ENCODE measurements around the gene CHMP3.
"Not testable (repeated sequence)": the region's sequence is repeated elsewhere in the genome, so short reads cannot be mapped to it uniquely, and the experiment has no call there.

The CHMP3 gene

DNA sequence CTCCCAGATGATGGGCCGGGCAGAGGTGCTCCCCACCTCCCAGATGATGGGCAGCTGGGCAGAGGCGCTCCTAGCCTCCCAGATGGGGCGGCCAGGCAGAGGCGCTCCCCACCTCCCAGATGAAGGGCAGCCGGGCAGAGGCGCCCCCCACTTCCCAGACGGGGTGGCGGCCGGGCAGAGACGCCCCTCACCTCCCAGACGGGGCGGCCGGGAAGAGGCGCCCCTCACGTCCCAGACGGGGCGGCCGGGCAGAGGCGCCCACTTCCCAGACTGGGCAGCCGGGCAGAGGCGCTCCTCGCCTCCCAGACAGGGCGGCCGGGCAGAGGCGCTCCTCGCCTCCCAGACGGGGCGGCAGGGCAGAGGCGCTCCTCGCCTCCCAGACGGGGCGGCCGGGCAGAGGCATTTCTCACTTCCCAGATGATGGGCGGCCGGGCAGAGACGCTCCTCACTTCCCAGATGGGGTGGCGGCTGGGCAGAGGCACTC is 14.3 kb downstream of the CHMP3 start:
- not testable (repeated sequence) for DNase-seq

DNA sequence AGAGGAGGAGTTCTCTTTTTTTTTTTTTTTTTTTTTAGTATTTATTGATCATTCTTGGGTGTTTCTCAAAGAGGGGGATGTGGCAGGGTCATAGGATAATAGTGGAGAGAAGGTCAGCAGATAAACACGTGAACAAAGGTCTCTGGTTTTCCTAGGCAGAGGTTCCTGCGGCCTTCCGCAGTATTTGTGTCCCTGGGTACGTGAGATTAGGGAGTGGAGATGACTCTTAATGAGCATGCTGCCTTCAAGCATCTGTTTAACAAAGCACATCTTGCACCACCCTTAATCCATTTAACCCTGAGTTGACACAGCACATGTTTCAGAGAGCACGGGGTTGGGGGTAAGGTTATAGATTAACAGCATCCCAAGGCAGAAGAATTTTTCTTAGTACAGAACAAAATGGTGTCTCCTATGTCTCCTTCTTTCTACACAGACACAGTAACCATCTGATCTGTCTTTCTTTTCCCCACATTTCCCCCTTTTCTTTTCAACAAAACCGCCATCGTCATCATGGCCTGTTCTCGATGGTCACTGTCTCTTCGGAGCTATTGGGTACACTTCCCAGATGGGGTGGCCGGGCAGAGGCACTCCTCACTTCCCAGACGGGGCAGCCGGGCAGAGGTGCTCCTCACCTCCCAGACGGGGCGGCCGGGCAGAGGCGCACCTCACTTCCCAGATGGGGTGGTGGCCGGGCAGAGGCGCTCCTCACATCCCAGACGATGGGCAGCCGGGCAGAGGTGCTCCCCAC is 14.9 kb downstream of the CHMP3 start:
- DNase-seq: not testable (repeated sequence)

DNA sequence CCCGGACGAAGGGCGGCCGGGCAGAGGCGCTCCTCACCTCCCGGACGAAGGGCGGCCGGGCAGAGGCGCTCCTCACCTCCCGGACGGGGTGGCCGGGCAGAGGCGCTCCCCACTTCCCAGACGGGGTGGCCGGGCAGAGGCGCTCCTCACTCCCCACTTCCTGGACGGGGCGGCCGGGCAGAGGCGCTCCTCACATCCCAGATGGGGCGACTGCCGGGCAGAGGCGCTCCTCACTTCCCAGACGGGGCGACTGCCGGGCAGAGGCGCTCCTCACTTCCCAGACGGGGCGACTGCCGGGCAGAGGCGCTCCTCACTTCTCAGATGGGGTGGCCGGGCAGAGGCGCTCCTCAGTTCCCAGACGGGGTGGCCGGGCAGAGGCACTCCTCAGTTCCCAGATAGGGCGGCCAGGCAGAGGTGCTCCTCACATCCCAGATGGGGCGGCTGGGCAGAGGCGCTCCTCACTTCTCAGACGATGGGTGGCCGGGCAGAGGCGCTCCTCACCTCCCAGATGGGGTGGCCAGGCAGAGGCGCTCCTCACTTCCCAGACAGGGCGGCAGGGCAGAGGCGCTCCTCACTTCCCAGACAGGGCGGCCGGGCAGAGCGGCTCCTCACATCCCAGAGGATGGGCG is 17.8 kb downstream of the CHMP3 start:
- DNase-seq: not testable (repeated sequence)

DNA sequence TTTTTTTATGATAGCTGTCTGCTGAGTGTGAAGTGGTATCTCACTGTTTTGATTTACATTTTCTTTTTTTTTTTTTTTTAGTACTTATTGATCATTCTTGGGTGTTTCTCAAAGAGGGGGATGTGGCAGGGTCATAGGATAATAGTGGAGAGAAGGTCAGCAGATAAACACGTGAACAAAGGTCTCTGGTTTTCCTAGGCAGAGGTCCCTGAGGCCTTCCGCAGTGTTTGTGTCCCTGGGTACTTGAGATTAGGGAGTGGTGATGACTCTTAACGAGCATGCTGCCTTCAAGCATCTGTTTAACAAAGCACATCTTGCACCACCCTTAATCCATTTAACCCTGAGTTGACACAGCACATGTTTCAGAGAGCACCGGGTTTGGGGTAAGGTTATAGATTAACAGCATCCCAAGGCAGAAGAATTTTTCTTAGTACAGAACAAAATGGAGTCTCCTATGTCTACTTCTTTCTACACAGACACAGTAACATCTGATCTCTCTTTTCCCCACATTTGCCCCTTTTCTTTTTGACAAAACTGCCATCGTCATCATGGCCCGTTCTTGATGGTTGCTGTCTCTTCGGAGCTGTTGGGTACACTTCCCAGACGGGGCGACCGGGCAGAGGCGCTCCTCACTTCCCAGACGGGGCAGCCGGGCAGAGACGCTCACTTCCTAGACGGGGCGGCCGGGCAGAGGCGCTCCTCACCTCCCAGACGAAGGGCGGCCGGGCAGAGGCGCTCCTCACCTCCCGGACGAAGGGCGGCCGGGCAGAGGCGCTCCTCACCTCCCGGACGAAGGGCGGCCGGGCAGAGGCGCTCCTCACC is 18.8 kb downstream of the CHMP3 start:
- DNase-seq: not testable (repeated sequence)

DNA sequence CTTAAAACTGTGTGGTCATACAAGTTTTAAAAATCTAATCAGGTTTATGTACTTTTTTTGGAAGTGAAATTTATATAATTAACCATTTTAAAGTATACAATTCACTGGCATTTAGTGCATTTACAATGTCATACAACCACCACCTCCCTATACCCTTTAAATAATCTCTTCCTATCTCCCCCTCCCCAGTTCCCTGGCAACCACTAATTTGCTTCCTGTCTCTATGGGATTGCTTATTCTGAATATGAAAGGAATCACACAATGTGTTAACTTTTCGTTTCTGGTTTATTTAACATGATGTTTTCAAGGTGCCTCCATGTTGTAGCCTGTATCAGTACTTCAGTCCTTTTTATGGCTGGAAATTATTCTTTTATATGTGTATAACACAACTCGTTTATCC is 19.4 kb downstream of the CHMP3 start:
- no peak for DNase-seq

DNA sequence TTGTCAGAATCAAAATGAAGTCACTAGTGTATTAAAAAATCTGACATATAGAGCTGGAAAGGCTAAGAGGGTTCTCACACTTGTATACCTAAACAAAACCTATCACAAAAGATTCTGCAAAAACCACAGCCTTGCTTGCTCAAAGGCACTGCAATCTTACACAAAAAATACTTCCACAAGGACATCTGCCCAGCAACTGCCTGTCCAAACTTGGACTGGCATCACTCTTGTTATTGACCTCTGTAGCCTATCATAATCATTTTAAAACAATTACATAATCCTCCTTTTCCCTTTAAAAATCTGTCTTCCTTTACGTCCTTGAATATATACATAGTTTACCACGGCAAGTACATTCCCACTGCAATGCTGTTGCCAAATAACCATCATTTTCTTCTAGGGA is 19.9 kb downstream of the CHMP3 start:
- no peak for DNase-seq

DNA sequence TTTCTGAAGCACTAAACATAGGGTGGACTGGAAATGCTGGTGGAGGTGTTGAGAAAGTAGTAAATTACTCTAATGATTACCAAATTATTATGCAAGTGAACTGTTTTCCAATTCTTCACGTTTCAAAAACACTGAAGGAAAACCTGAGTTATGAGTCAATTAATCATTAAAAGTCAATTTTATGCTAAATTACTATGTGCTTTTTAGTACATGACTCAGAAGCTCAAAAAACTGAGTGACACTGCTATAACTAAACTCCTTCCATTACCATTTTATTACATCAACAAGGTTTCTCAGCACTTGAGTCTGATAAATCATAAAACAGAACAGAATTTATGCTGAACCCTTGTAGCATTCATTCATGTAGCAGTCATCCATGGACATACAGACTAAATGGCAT is 20.4 kb downstream of the CHMP3 start:
- no peak for DNase-seq

DNA sequence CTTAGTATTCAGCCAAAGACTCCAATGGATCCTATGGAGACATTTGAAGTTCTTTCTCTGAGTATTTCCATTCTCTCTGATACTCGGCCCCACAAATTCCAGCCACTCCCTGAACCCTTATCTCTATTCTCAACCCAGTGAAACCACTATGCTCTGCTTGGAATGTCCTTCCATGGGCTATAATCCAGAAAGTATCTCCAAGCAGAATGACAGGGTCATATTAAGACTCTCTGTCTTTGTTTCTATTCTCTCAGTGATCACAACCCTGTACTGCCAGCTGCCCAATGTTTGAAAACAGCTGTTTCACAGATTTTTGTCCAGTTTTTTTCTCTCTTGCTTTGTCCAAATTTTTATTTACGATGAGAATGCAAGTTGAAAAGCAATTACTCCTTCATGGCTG is 21.9 kb downstream of the CHMP3 start:
- no peak for DNase-seq

DNA sequence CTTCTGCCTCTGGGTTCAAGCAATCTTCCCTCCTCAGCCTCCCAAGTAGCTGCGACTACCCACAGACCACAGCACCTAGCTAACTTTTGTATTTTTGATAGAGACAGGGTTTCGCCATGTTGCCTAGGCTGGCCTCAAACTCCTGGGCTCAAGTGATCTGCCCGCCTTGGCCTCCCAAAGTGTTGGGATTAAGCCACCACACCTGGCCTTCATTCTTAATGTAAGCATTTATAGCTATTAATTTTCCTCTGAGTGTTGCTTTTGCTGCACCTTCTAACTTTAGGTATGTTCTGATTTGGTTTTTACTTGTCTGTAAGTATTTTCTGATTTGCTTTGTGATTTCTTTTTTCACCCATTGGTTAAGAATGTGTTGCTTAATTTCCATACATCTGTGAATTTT is 29.7 kb downstream of the CHMP3 start:
- no peak for DNase-seq

DNA sequence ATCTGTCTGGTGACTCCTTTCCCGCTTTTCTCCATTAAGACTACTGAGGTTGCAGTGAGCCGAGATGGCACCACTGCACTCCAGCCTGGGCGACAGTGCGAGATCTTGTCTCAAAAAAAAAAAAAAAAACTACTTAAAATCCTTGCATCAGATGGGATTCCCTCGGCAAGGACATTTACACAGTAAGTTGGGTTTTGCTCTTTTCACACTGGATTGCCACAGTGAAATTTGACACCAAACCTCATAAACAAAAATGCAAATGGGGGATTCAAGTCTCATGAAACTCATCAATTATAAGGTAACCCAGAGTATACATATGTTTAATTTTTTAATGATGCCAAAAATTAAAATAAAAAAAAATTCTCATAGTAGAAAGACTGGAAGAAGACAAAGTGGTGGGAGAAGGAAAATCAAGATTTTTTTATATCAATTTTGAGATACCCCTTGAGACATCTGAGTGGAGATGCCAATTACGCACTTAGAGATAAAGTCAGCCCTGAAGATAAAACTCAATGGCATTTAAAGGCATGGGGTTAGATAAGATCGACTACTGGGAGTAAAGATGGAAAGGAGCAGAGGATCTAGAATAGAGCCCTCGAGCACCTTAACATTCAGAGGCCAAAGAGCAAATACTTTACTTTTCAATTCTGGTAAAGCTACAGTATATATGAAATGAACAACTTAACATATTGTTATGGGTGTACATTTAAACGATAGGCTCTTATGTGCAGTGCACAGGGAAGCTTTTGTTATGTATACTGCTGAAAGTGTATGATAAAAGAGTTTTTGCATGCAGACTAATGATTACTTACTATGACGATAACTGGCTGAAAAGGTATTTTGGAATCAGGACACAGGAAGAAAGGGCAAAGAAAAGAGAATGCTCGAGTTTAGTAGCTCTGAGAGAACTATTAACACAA is 37.6 kb downstream of the CHMP3 start:
- DNase-seq: no peak

DNA sequence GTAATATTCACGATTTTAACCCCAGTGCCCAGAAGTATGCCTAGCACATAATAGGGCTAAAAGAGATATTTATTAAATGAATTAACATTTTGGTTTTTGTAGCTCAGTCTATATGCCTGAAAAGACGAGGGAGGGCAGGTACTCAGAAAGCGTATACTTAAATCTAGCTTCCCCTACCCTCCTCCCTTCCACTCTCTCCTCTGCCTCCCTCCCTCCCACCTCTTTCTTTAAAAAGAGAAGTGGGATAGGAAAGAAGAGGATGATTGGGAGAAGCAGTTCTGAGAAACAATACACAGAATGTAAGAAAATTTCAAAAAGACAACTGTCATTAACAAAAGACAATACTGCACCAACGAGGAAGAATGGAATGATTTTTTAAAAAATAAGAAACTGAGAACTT is 39.8 kb downstream of the CHMP3 start:
- no peak for DNase-seq

DNA sequence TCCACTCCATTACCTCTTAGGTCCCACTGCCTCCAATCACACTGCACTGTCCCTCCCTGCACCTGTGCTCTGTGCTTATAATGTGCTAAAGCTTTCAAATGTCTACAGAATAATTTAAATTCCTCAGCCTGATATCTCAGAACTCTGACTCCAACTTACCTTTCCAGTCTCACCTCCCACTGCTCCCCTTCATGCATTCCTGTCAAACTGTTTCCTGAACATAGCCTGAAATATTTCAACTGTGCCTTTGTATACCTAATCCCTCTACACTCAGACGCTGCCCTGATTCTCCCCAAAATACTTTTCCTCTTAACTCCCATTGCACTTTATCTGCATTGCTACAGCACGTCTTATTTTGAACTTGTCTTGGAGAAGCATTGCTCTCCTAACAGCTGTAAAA is 40.5 kb downstream of the CHMP3 start:
- no peak for DNase-seq

DNA sequence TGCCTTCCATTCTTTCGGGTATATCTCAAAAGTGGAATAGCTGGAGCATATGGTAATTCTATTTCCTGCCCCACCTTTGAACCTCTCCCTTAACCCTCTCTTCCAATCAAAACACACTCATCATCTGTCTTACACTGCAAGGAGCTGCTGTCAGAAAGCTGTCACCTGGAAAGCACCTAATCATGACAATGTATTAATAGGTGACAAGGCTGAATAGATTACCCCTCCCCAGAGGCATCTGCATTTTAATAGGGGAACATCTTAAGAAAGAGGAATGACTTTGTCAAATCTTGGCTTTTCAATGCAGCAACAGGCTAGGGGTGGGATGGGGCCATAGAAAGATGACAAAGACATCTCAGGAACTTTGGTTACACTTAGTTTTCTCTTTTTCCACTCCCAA is 41.3 kb downstream of the CHMP3 start:
- no peak for DNase-seq

DNA sequence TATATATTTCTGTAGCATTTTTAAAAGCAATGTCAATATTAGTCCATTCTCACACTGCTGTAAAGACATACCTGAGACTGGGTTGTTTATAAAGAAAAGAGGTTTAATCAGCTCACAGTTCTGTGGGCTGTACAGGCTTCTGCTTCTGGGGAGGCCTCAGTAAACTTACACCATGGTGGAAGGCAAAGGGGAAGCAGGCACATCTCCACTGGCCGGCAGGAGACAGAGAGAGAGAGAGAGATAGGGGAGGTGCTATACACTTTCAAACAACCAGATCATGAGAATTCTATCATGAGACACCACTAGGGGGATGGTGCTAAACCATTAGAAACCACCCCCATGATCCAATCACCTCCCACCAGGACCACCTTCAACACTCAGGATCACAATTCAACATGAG is 43.1 kb downstream of the CHMP3 start:
- DNase-seq: no peak

DNA sequence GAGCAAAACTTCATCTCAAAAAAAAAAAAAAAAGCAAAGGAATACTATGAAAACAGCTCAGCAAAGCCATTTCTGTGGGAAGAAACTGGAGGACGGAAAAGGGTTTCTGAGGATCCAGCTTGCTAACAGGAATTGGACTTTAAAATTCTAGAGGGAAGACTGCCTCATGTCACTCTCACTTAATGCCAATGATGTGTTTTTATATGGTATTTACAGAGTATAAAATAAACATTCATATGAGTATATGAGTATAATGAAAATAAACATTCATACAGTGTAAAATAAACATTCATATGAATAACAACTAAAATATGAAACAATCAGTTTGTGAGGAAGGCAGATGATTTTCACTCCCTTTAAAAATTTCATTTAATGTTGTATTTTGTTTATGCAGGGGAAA is 43.9 kb downstream of the CHMP3 start:
- DNase-seq: no peak

DNA sequence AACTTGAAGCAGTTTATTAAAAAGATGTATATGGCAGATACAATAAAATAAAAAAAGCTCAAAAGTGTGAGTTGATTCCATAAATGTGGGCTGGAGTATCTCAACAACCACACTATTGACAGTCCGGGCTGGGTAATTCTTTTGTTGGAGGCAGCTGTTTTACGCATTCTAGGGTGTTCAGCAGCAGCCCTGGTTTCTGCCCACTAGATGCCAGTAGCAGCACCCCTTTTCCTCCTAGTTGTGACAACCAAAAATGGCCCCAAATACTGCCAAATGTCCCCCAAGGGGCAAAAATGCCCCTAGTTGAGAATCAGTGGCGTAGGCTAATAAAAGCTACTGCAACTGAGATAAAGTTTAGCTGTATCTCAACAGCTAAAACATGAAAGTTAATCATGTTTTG is 44.8 kb downstream of the CHMP3 start:
- peak; percentile 9 for DNase-seq

DNA sequence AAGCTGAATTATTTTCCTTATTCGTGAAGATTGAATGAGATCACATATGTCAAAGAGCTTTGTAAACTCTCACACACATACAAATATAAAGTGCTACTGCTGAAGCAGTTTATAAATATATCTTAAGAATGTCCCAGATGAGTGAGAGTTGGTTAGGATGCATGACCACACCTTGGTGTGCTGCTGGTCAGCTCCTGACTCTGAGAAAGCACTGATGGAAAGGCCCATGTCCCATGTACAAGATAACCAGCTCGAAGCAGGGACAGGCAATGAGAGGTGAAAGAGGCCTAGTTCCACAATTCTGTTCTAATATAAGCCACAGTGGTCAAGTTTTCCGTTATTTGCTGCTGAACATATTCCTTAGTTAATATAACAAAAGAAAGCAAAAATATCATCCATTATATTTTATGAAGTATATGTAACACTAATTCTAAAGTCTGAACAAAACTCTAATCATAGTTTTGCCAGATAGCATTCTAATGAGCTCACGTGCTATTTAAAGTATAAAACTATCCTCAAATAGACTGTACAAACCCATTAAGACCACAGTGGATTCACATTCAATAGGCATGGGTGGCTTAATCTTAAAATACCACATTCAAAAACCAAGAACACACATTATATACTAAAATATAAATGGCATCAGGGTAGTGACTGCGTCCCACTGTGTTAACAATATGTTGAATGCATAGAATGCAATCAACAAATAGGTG is 49.1 kb downstream of the CHMP3 start:
- DNase-seq: no peak

DNA sequence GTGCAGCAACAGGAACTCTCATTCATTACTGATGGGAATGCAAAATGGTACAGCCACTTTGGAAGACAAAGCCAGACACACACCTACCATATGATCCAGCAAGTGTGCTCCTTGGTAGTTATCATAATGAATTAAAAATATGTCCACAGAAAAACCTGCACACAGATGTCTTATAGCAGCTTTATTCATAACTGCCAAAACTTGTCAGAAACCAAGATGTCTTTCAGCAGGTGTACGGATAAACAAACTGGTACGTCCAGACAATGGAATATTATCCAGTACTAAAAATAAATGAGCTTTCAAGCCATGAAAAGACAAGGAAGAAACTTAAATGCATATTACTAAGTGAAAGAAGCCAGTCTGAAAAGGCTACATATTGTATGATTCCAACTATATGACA is 50.4 kb downstream of the CHMP3 start:
- no peak for DNase-seq

DNA sequence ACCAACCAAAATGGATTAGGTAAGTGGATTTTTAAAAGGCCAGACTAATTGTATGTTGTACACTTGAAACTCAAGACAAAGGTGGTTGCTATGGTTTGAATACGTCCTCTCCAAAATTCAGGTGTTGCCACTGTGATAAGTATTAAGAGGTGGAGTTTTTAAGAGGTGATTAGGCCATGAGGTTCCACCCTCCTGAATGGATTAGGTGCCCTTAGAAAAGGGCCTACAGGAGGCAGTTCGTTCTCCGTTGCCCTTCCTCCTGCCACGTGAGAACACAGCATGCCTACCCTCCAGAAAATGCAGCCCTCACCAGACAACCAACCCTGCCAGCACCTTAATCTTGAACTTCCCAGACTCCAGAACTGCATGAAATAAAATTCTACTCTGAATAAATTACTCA is 51.2 kb downstream of the CHMP3 start:
- no peak for DNase-seq

DNA sequence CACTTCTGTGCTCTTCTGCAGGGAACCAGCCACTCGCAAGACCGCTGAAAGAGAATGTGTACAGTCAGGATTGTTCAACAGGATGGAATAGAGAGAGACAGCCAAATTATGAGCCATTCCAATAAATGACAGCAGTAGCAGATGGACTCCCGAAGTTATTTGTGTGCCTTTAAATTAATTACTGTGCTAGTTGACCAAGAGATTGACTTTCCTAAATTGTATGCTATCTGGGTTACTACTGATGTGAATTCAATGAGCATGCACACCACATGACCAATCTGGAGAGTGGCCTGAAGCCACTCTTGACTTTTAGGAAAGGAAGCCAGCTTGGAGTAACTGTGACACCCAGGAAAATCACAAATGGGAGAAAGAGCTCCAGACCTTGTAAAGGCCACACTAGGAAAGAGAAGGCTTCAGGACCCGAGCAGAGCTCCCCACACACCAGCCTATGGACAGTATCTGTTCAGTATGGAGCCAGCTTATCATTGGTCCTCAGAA is 52.8 kb downstream of the CHMP3 start:
- DNase-seq: no peak

DNA sequence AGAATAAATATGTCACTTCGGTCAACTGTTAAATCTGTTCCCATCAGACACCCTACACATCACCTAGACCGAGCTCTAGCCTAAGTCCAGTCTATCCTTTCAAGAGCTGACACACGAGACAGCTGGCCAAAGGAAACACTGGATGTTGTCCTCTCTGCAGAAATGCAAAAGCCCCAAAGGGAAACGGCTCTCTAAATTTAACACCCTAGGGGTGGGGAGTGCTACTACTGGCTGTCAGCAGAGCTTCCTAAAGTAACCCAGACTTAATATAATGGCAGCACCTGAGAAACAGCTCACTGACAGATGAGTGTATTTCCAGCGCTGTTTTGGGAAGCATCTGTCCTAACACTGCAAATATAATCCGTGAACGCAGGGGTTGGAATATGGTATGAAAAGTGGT is 55.6 kb downstream of the CHMP3 start:
- no peak for DNase-seq

Measured in eye (tissue), 1 donor.